HepG2 (cell line): Measurements from ENCODE around the gene RBM18. TPM values are rescaled to one million over a fixed set of nuclear protein-coding genes. Genes with fewer than 3 reads are reported as not detected.
A peak's percentile ranks its signal among the peaks of the same experiment; 100 is the strongest.

Source experiments
- ATAC-seq: fragments of 200-7000 bp; cut with Tn5 transposase; 3 replicates; pipeline ENCODE4 v1.9.1; 2020; ENCODE audit warnings: mild to moderate bottlenecking, moderate library complexity
- BruUV-seq: library from RNA; stranded (reverse); fragments of 400-500 nt; replicated peaks from 2 replicates; lab custom pipeline; 2021; lab: Mats Ljungman, UMichigan
- CTCF ChIA-PET: fragments of 300-600 bp; formaldehyde crosslinking; extraction: SDS; loops from one replicate; lab custom pipeline; 2021; ENCODE audit warnings: low total read pairs, inconsistent platforms, low intra/inter-chr PET ratio; lab: Yijun Ruan, JAX
- POLR2A ChIA-PET: fragments of 350-600 bp; sonication (Branson Sonifier 250); formaldehyde crosslinking; loops from one replicate; lab custom pipeline; 2020; ENCODE audit warnings: antibody characterized with exemption, inconsistent platforms; lab: Yijun Ruan, JAX
- DNase-seq: peaks from one replicate; pipeline ENCODE4 v3.0.0-alpha.2; 2015; ENCODE audit warnings: low spot score
- FAIRE-seq: peaks from 3 replicates; lab custom pipeline; 2011; peaks lifted over from hg19 to GRCh38; lab: Jason Lieb, UNC
- H2AFZ ChIP-seq: one replicate; pipeline ENCODE4 v1.6.1; 2011; ENCODE audit warnings: low read length, inconsistent platforms
- H3K27ac ChIP-seq: fragments of 300-600 bp; 3 replicates; pipeline ENCODE4 v1.8.0; 2011; ENCODE audit warnings: mixed run types, mild to moderate bottlenecking, mixed read lengths, low read length, inconsistent platforms; ENCODE audit not compliant: insufficient read depth; ENCODE audit errors: extremely low read length
- H3K27me3 ChIP-seq, 2 experiments: fragments of 200-600 bp in 1 of 2; 2 replicates in 1 of 2; 3 replicates in 1 of 2; pipeline versions ENCODE4 v1.6.0 to v1.8.0; 2011; ENCODE audit warnings: low read length in 2 of 2, mild to moderate bottlenecking in 2 of 2, moderate library complexity in 2 of 2, inconsistent platforms in 1 of 2; ENCODE audit not compliant: insufficient read depth in 2 of 2, control insufficient read depth in 1 of 2
- H3K36me3 ChIP-seq, 2 experiments: fragments of 200-600 bp in 1 of 2; replicated peaks in 1 of 2; 2 replicates in 1 of 2; 3 replicates in 1 of 2; pipeline versions ENCODE4 v1.5.1 to v1.8.0; 2011; ENCODE audit warnings: low read length in 2 of 2, inconsistent platforms in 1 of 2; ENCODE audit not compliant: insufficient read depth in 2 of 2, control insufficient read depth in 1 of 2
- H3K4me1 ChIP-seq: 2 replicates; pipeline ENCODE4 v1.5.1; 2012; ENCODE audit warnings: low read length, inconsistent platforms; ENCODE audit not compliant: insufficient read depth
- H3K4me2 ChIP-seq: 2 replicates; pipeline ENCODE4 v1.6.0; 2011; ENCODE audit warnings: low read depth, low read length, inconsistent platforms
- H3K4me3 ChIP-seq, 3 experiments: fragments of 200-600 bp in 1 of 3; sonication (generic), shearing (Covaris generic) in 1 of 3; replicated peaks in 1 of 3; 2 replicates each; pipeline ENCODE4 v1.5.1; 2011 to 2016; ENCODE audit warnings: low read length in 3 of 3, inconsistent platforms in 2 of 3, low read depth in 2 of 3, mild to moderate bottlenecking in 2 of 3, control low read depth in 1 of 3, mixed read lengths in 1 of 3; ENCODE audit not compliant: insufficient read depth in 1 of 3
- H3K79me2 ChIP-seq: one replicate; pipeline ENCODE4 v1.6.1; 2011; ENCODE audit warnings: low read length, inconsistent platforms; ENCODE audit not compliant: insufficient read depth
- H3K9ac ChIP-seq: 2 replicates; pipeline ENCODE4 v1.6.0; 2011; ENCODE audit warnings: mild to moderate bottlenecking, low read depth, low read length, inconsistent platforms; ENCODE audit not compliant: insufficient read depth
- H3K9me3 ChIP-seq: 2 replicates; pipeline ENCODE4 v1.5.1; 2012; ENCODE audit warnings: mild to moderate bottlenecking, low read length
- H4K20me1 ChIP-seq: 2 replicates; pipeline ENCODE4 v1.6.0; 2011; ENCODE audit warnings: inconsistent platforms, mild to moderate bottlenecking, low read length, moderate library complexity; ENCODE audit not compliant: insufficient read depth
- BORCS8-MEF2B ChIP-seq: sonication (generic); formaldehyde crosslinking; IDR thresholded peaks from 2 replicates; pipeline ENCODE4 v1.8.0; 2022; ENCODE audit warnings: mild to moderate bottlenecking, missing genetic modification reagents
- DR1 ChIP-seq: sonication (generic); formaldehyde crosslinking; IDR thresholded peaks from 2 replicates; pipeline ENCODE4 v1.8.0; 2021; ENCODE audit warnings: mild to moderate bottlenecking, missing genetic modification reagents, inconsistent platforms
- GTF2F1 ChIP-seq: fragments of 150-350 bp; IDR thresholded peaks from 2 replicates; pipeline ENCODE4 v1.6.1; 2014; ENCODE audit warnings: low read length
- HNF4G ChIP-seq, 2 experiments: sonication (generic) in 1 of 2; formaldehyde crosslinking in 1 of 2; IDR thresholded peaks; 2 replicates each; pipeline versions ENCODE4 v1.4.0 to v1.6.1; 2011 to 2020; ENCODE audit warnings: borderline replicate concordance in 2 of 2, low read depth in 2 of 2, mild to moderate bottlenecking in 2 of 2, low read length in 1 of 2, missing genetic modification reagents in 1 of 2, moderate library complexity in 1 of 2
- IRX3 ChIP-seq: sonication (generic); formaldehyde crosslinking; IDR thresholded peaks from 2 replicates; pipeline ENCODE4 v1.8.1; 2023; ENCODE audit warnings: mild to moderate bottlenecking, low read depth, missing genetic modification reagents, borderline replicate concordance
- KDM5B ChIP-seq: sonication (generic); formaldehyde crosslinking; IDR thresholded peaks from 2 replicates; pipeline ENCODE4 v1.4.0; 2020; ENCODE audit warnings: missing genetic modification reagents, mild to moderate bottlenecking, borderline replicate concordance
- MZF1 ChIP-seq: sonication (generic); formaldehyde crosslinking; IDR thresholded peaks from 2 replicates; pipeline ENCODE4 v1.8.1; 2023; ENCODE audit warnings: mild to moderate bottlenecking, missing genetic modification reagents, borderline replicate concordance
- NR2C2 ChIP-seq: sonication (generic); formaldehyde crosslinking; IDR thresholded peaks from 2 replicates; pipeline ENCODE4 v1.4.0; 2020; ENCODE audit warnings: missing genetic modification reagents, mild to moderate bottlenecking, moderate library complexity, borderline replicate concordance
- NR2F1 ChIP-seq, 2 experiments: fragments of 450-650 bp in 1 of 2; formaldehyde crosslinking in 1 of 2; IDR thresholded peaks; 2 replicates each; pipeline versions ENCODE4 v1.5.0 to v1.6.1; 2016 to 2020; ENCODE audit warnings: mild to moderate bottlenecking in 1 of 2, missing compliant biosample characterization in 1 of 2, missing genetic modification reagents in 1 of 2, moderate library complexity in 1 of 2
- RXRA ChIP-seq: sonication (generic); formaldehyde crosslinking; IDR thresholded peaks from 2 replicates; pipeline ENCODE4 v1.5.1; 2020; ENCODE audit warnings: missing genetic modification reagents
- ZBTB38 ChIP-seq: sonication (generic); formaldehyde crosslinking; IDR thresholded peaks from 2 replicates; pipeline ENCODE4 v1.5.1; 2020; ENCODE audit warnings: mild to moderate bottlenecking, missing genetic modification reagents
- ZNF138 ChIP-seq: sonication (generic); formaldehyde crosslinking; IDR thresholded peaks from 2 replicates; pipeline ENCODE4 v1.5.0; 2020; ENCODE audit warnings: mild to moderate bottlenecking, low read depth, missing genetic modification reagents
- ZNF337 ChIP-seq: sonication (generic); formaldehyde crosslinking; IDR thresholded peaks from 2 replicates; pipeline ENCODE4 v1.5.1; 2020; ENCODE audit warnings: missing genetic modification reagents, low read depth, mild to moderate bottlenecking, borderline replicate concordance
- ZNF367 ChIP-seq: sonication (generic); formaldehyde crosslinking; IDR thresholded peaks from 2 replicates; pipeline ENCODE4 v1.4.0; 2020; ENCODE audit warnings: missing genetic modification reagents, borderline replicate concordance
- ZNF550 ChIP-seq: sonication (generic); formaldehyde crosslinking; IDR thresholded peaks from 2 replicates; pipeline ENCODE4 v1.4.0; 2020; ENCODE audit warnings: mild to moderate bottlenecking, missing genetic modification reagents, borderline replicate concordance
- ZNF619 ChIP-seq: sonication (generic); formaldehyde crosslinking; IDR thresholded peaks from 2 replicates; pipeline ENCODE4 v1.4.0; 2020; ENCODE audit warnings: mild to moderate bottlenecking, missing genetic modification reagents
- ZNF83 ChIP-seq: sonication (generic); formaldehyde crosslinking; IDR thresholded peaks from 2 replicates; pipeline ENCODE4 v1.4.0; 2020; ENCODE audit warnings: missing genetic modification reagents, mild to moderate bottlenecking, borderline replicate concordance
- ZNF891 ChIP-seq: sonication (generic); formaldehyde crosslinking; IDR thresholded peaks from 2 replicates; pipeline ENCODE4 v1.5.0; 2020; ENCODE audit warnings: mild to moderate bottlenecking, missing genetic modification reagents
- ZSCAN25 ChIP-seq: sonication (generic); formaldehyde crosslinking; IDR thresholded peaks from 2 replicates; pipeline ENCODE4 v1.8.0; 2022; ENCODE audit warnings: mild to moderate bottlenecking, missing genetic modification reagents
- WGBS: methylation state at CpG from one replicate; pipeline ENCODE4 v1.1.6; 2017; ENCODE audit warnings: low lambda C conversion rate; 5-methylcytosine and 5-hydroxymethylcytosine counted together
- in situ Hi-C: cut with HindIII; loops from 2 replicates; pipeline ENCODE4 v1.10.0; 2017; ENCODE audit warnings: low pct_unique_long_range_greater_than_20kb; ENCODE audit not compliant: extremely low pct_ligation_motif_present
- intact Hi-C: fragments of 100-400 bp; cut with micrococcal nuclease; formaldehyde crosslinking; loops from one replicate; pipeline ENCODE4 v1.10.0; 2022; ENCODE audit not compliant: unreplicated experiment
- polyA plus RNA-seq, 8 experiments: library from polyadenylated mRNA; depleted of rRNA in 3 of 8; stranded (reverse) in 7 of 8; unstranded in 1 of 8; fragments of >200 nt; fragmentation: Illumina TruSeq in 4 of 8; extraction: Trizol in 4 of 8; gene quantifications; 2 replicates each; pipeline versions ENCODE4 v1.2.1 to v1.2.3, GENCODE V29; 2011 to 2016; ENCODE audit warnings: low read depth in 4 of 8, missing spikeins in 1 of 8, mixed read lengths in 1 of 8; ENCODE audit not compliant: insufficient read depth in 1 of 8
- total RNA-seq, 5 experiments: library from RNA; depleted of rRNA; stranded (reverse); fragments of >200 nt; fragmentation: Illumina TruSeq; extraction: Trizol; gene quantifications; 2 replicates each; pipeline ENCODE4 v1.2.3, GENCODE V29; 2016; ENCODE audit warnings: low read depth in 1 of 5
- TF ChIP-seq, protein P1 (sequence below): sonication (generic); formaldehyde crosslinking; IDR thresholded peaks from 2 replicates; pipeline ENCODE4 v1.4.0; 2020; ENCODE audit warnings: mild to moderate bottlenecking, missing genetic modification reagents
- TF ChIP-seq, protein P2 (sequence below): sonication (generic); formaldehyde crosslinking; IDR thresholded peaks from 2 replicates; pipeline ENCODE4 v1.8.1; 2023; ENCODE audit warnings: mild to moderate bottlenecking, moderate library complexity, missing genetic modification reagents
- TF ChIP-seq, protein P3 (sequence below): sonication (generic); formaldehyde crosslinking; IDR thresholded peaks from 2 replicates; pipeline ENCODE4 v1.4.0; 2020; ENCODE audit warnings: missing genetic modification reagents

The RBM18 gene
- total and polyA plus RNA-seq, 2 of the 13 experiments (the other 11 are each of a cell fraction or from before 2014, with no cell fraction given), result 12.6 to 16.6 TPM

DNA sequence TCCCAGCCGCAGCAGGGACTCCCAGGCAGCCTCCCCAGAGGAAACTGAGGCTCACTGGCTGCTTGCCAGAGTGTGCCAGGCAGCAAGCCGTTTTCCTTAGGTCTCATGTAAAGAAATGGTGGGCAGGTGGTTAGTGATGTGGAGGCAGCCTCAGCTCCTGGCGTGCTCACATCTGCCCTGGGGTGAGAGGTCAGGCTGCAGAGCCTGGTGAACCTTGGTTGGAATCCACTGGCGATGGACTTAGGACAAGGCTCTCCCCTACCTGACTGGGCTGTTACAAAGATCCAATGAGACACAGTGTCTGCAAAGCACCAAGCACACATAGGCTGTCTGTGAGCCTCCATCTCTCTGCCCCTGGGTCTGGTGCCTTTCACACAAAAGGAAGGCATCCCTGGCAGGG is 66.8 kb downstream of the RBM18 start:
- ATAC-seq (peak; percentile 87), FAIRE-seq (peak; percentile 68), DNase-seq (no peak)
- peak overlapping the region; percentile 60 for H3K4me2 ChIP-seq
- no peaks in the 10 kb centered on the region for H3K9me3 ChIP-seq
- no peak overlapping the region for H2AFZ ChIP-seq
- in situ Hi-C loops, result no loop called here
- ChIA-PET CTCF (no interaction called here), POLR2A (no interaction called here)
- BruUV-seq, result no TSS peak
- WGBS, result 0% methylated on average over 2 of the region's 4 CpGs
- H3K27ac ChIP-seq, result no peak overlapping the region
- H3K9ac ChIP-seq, result no peak overlapping the region
- no peaks in the 10 kb centered on the region for H4K20me1 ChIP-seq
- no peaks in the 10 kb centered on the region for H3K79me2 ChIP-seq
- no peaks in the 10 kb centered on the region for H3K27me3 ChIP-seq
- H3K4me3 ChIP-seq, result peak overlapping the region in 1 of 3 experiments; percentile 18; a peak in 3 of 6 replicates
- peaks cover 29% of the 10 kb centered on the region for H3K4me1 ChIP-seq
- intact Hi-C loops, result no loop called here
- H3K36me3 ChIP-seq, result no peaks in the 10 kb centered on the region
- TF ChIP-seq, protein P1, sequence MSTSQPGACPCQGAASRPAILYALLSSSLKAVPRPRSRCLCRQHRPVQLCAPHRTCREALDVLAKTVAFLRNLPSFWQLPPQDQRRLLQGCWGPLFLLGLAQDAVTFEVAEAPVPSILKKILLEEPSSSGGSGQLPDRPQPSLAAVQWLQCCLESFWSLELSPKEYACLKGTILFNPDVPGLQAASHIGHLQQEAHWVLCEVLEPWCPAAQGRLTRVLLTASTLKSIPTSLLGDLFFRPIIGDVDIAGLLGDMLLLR, result no peak
- TF ChIP-seq NR2F1 (CRISPR knock-in tag; IDR thresholded peaks at IDR 0.05), result peak; percentile 38 to 48; a peak in 2 of 4 replicates
- TF ChIP-seq ZBTB38 (CRISPR knock-in tag), result no peak
- TF ChIP-seq KDM5B, result no peak; the same call in 1 of the 2 replicates
- no peak for TF ChIP-seq ZNF550 (CRISPR knock-in tag)
- peak; percentile 68 for TF ChIP-seq NR2C2 (CRISPR knock-in tag)
- no peak for TF ChIP-seq RXRA (CRISPR knock-in tag)
- TF ChIP-seq DR1, result no peak
- TF ChIP-seq BORCS8-MEF2B, result 0 out of 2 replicates have a peak, but pooled peaks have one; percentile 45
- TF ChIP-seq, protein P2, sequence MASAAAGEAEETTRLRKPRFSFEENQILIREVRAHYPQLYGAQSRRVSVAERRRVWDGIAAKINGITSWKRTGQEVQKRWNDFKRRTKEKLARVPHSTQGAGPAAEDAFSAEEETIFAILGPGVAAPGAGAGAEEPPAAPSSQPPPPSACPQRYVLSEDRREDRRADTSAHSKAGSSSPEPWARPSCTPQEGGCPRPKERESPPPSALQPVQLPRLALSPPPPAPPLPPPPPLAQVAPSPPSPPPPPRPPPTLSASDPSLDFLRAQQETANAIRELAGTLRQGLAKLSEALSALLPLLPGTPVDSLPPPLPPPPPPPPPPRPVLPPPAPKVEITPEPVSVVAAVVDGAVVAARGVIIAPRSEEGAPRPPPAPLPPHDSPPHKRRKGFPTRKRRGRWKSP (CRISPR knock-in tag), result no peak
- no peak for TF ChIP-seq ZNF83 (CRISPR knock-in tag)
- no peak for TF ChIP-seq ZNF619 (CRISPR knock-in tag)
- TF ChIP-seq IRX3 (CRISPR knock-in tag), result no peak
- TF ChIP-seq MZF1 (CRISPR knock-in tag), result no peak
- TF ChIP-seq HNF4G (IDR thresholded peaks at IDR 0.05; ENCODE audit: borderline replicate concordance, low read depth, low read length), result peak; percentile 55; the same call in 1 of the 2 replicates
- TF ChIP-seq HNF4G (CRISPR knock-in tag; IDR thresholded peaks at IDR 0.05; ENCODE audit: borderline replicate concordance, low read depth), result no peak
- TF ChIP-seq ZNF337 (CRISPR knock-in tag), result no peak
- TF ChIP-seq GTF2F1, result no peak
- no peak for TF ChIP-seq ZNF367 (CRISPR knock-in tag)
- TF ChIP-seq, protein P3, sequence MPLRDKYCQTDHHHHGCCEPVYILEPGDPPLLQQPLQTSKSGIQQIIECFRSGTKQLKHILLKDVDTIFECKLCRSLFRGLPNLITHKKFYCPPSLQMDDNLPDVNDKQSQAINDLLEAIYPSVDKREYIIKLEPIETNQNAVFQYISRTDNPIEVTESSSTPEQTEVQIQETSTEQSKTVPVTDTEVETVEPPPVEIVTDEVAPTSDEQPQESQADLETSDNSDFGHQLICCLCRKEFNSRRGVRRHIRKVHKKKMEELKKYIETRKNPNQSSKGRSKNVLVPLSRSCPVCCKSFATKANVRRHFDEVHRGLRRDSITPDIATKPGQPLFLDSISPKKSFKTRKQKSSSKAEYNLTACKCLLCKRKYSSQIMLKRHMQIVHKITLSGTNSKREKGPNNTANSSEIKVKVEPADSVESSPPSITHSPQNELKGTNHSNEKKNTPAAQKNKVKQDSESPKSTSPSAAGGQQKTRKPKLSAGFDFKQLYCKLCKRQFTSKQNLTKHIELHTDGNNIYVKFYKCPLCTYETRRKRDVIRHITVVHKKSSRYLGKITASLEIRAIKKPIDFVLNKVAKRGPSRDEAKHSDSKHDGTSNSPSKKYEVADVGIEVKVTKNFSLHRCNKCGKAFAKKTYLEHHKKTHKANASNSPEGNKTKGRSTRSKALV (CRISPR knock-in tag), result no peak
- no peak for TF ChIP-seq ZNF138 (CRISPR knock-in tag)
- no peak for TF ChIP-seq ZSCAN25 (CRISPR knock-in tag)
- 0 out of 2 replicates have a peak, but pooled peaks have one; percentile 34 for TF ChIP-seq ZNF891 (CRISPR knock-in tag)
